GM21447 (cell line): Measurements from ENCODE around the gene DLG2.

ENCODE experiments used
- ATAC-seq: cut with Tn5 transposase; IDR thresholded peaks from one replicate; pipeline ENCODE4 v1.9.1; 2021; ENCODE audit not compliant: unreplicated experiment

Gene DLG2

GRCh38 chr11:83409891-83410290, 2217.3 kb downstream of the DLG2 start:
- ATAC-seq, result no peak

GRCh38 chr11:83409476-83409875, 2217.7 kb downstream of the DLG2 start:
- no peak for ATAC-seq

- ATAC-seq, result no peak
These were observed 2218.2 kb downstream of the DLG2 start for GRCh38 chr11:83408946-83409345.
